ENCODE data around the gene RAD23B. TPM values are rescaled to one million over a fixed set of nuclear protein-coding genes. Genes with fewer than 3 reads are reported as not detected.

Gene RAD23B
- total and polyA plus RNA-seq, 4 experiments from 2014 or later: 8.1 to 54.2 (median 30.8) TPM

GRCh38 chr9:107351382-107352045 is 68.4 kb downstream of the RAD23B start:
- Mint-ChIP-seq H3K4me3 (no peak overlapping the region), H3K27ac (no peak overlapping the region), H3K27me3 (peaks cover 6 to 13% of the 10 kb centered on the region in 2 donors), H3K36me3 (no peaks in the 10 kb centered on the region), H3K9me3 (peaks cover 0 to 8% (median under 1%) of the 10 kb centered on the region in 8 donors), H3K4me1 (peaks cover 0 to 2% (median 0%) of the 10 kb centered on the region in 4 donors)
- no peaks in the 10 kb centered on the region for H3K36me3 ChIP-seq (ENCODE audit: insufficient read depth, low read length)
- no peak overlapping the region for H3K27ac ChIP-seq (ENCODE audit: low read depth, low read length)
- intact Hi-C loops (cut with micrococcal nuclease): no loop called here
- ChIA-PET CTCF (ENCODE audit: partially characterized antibody) (interaction anchor here (1.0 kb wide), 1 partner anchor 10 kb away, joined by 4 read pairs; no protein-coding TSS in a partner anchor), POLR2A (ENCODE audit: partially characterized antibody) (no interaction called here)
- no peaks in the 10 kb centered on the region for H3K9me3 ChIP-seq (ENCODE audit: control insufficient read depth in 1 of 2, low read length in 2 of 2)
- no peak overlapping the region for H3K4me3 ChIP-seq (ENCODE audit: low read length in 2 of 2)
- H3K4me1 ChIP-seq (ENCODE audit: insufficient read depth, low read length): no peaks in the 10 kb centered on the region
- H3K27me3 ChIP-seq (ENCODE audit: insufficient read depth, low read length): no peaks in the 10 kb centered on the region
- DNase-seq: no peak

GRCh38 chr9:107355394-107355793 is 72.3 kb downstream of the RAD23B start:
- ChIA-PET CTCF (ENCODE audit: partially characterized antibody) (interaction anchor here (1.0 to 3.3 kb wide), 2 partner anchors 14 to 115 kb away, joined by 4 to 20 read pairs; no protein-coding TSS in a partner anchor), POLR2A (ENCODE audit: partially characterized antibody) (no interaction called here)
- Histone ChIP-seq H3K9me3 (ENCODE audit: control insufficient read depth in 1 of 2, low read length in 2 of 2) (no peaks in the 10 kb centered on the region), H3K36me3 (ENCODE audit: insufficient read depth, low read length) (no peaks in the 10 kb centered on the region), H3K27ac (ENCODE audit: low read depth, low read length) (no peak overlapping the region), H3K4me1 (ENCODE audit: insufficient read depth, low read length) (no peaks in the 10 kb centered on the region), H3K4me3 (ENCODE audit: low read length in 2 of 2) (no peak overlapping the region), H3K27me3 (ENCODE audit: insufficient read depth, low read length) (no peaks in the 10 kb centered on the region)
- Mint-ChIP-seq H3K36me3 (no peaks in the 10 kb centered on the region), H3K9me3 (peaks cover 0 to 8% (median 2%) of the 10 kb centered on the region in 8 donors), H3K27me3 (peaks cover 6 to 14% of the 10 kb centered on the region in 2 donors), H3K4me3 (no peak overlapping the region), H3K27ac (no peak overlapping the region), H3K4me1 (no peaks in the 10 kb centered on the region)
- no peak for DNase-seq
- intact Hi-C loops (cut with micrococcal nuclease): no loop called here

- Mint-ChIP-seq H3K36me3 (no peaks in the 10 kb centered on the region), H3K4me1 (no peaks in the 10 kb centered on the region), H3K9me3 (peaks cover 0 to 5% (median 0%) of the 10 kb centered on the region in 8 donors), H3K27ac (no peak overlapping the region), H3K4me3 (no peak overlapping the region), H3K27me3 (peaks cover 0 to 9% of the 10 kb centered on the region in 2 donors)
- H3K4me1 ChIP-seq (ENCODE audit: insufficient read depth, low read length): no peaks in the 10 kb centered on the region
- H3K27me3 ChIP-seq (ENCODE audit: insufficient read depth, low read length): no peaks in the 10 kb centered on the region
- H3K4me3 ChIP-seq (ENCODE audit: low read length in 2 of 2): no peak overlapping the region
- ChIA-PET CTCF (ENCODE audit: partially characterized antibody) (interaction anchor here (3.1 kb wide), 1 partner anchor 18 kb away, joined by 13 read pairs; no protein-coding TSS in a partner anchor), POLR2A (ENCODE audit: partially characterized antibody) (no interaction called here)
- no peak overlapping the region for H3K27ac ChIP-seq (ENCODE audit: low read depth, low read length)
- intact Hi-C loops (cut with micrococcal nuclease): no loop called here
- H3K36me3 ChIP-seq (ENCODE audit: insufficient read depth, low read length): no peaks in the 10 kb centered on the region
- DNase-seq: no peak
- H3K9me3 ChIP-seq (ENCODE audit: control insufficient read depth in 1 of 2, low read length in 2 of 2): no peaks in the 10 kb centered on the region
Measured at GRCh38 chr9:107358986-107359385, 75.9 kb downstream of the RAD23B start.

- no peaks in the 10 kb centered on the region for H3K9me3 ChIP-seq (ENCODE audit: control insufficient read depth in 1 of 2, low read length in 2 of 2)
- Mint-ChIP-seq H3K9me3 (peaks cover 0 to 5% (median 0%) of the 10 kb centered on the region in 8 donors), H3K27me3 (peaks cover 0 to 8% of the 10 kb centered on the region in 2 donors), H3K36me3 (no peaks in the 10 kb centered on the region), H3K4me1 (no peaks in the 10 kb centered on the region), H3K4me3 (no peak overlapping the region), H3K27ac (no peak overlapping the region)
- ChIA-PET POLR2A (ENCODE audit: partially characterized antibody) (no interaction called here), CTCF (ENCODE audit: partially characterized antibody) (interaction anchor here (3.1 kb wide), 1 partner anchor 19 kb away, joined by 13 read pairs; no protein-coding TSS in a partner anchor)
- DNase-seq: no peak
- H3K4me1 ChIP-seq (ENCODE audit: insufficient read depth, low read length): no peaks in the 10 kb centered on the region
- no peaks in the 10 kb centered on the region for H3K36me3 ChIP-seq (ENCODE audit: insufficient read depth, low read length)
- no peak overlapping the region for H3K4me3 ChIP-seq (ENCODE audit: low read length in 2 of 2)
- intact Hi-C loops (cut with micrococcal nuclease): no loop called here
- no peaks in the 10 kb centered on the region for H3K27me3 ChIP-seq (ENCODE audit: insufficient read depth, low read length)
- H3K27ac ChIP-seq (ENCODE audit: low read depth, low read length): no peak overlapping the region
Measured at GRCh38 chr9:107360098-107360497, 77.0 kb downstream of the RAD23B start.

- CTCF ChIA-PET (ENCODE audit: partially characterized antibody): interaction anchor here (1.1 to 1.9 kb wide), 2 partner anchors 21 to 64 kb away, joined by 3 to 10 read pairs; no protein-coding TSS in a partner anchor
- no peak for DNase-seq
- H3K27me3 Mint-ChIP-seq: peaks cover 0 to 5% of the 10 kb centered on the region in 2 donors
- POLR2A ChIA-PET (ENCODE audit: partially characterized antibody): no interaction called here
- peaks cover 0 to 5% (median 0%) of the 10 kb centered on the region in 8 donors for H3K9me3 Mint-ChIP-seq
- no peaks in the 10 kb centered on the region for H3K36me3 Mint-ChIP-seq
- H3K27ac ChIP-seq (ENCODE audit: low read depth, low read length): no peak overlapping the region
- no peaks in the 10 kb centered on the region for H3K36me3 ChIP-seq (ENCODE audit: insufficient read depth, low read length)
- H3K27ac Mint-ChIP-seq: no peak overlapping the region
- H3K4me3 Mint-ChIP-seq: no peak overlapping the region
- no peaks in the 10 kb centered on the region for H3K9me3 ChIP-seq (ENCODE audit: control insufficient read depth in 1 of 2, low read length in 2 of 2)
- no peaks in the 10 kb centered on the region for H3K4me1 Mint-ChIP-seq
- H3K4me3 ChIP-seq (ENCODE audit: low read length in 2 of 2): no peak overlapping the region
- H3K4me1 ChIP-seq (ENCODE audit: insufficient read depth, low read length): no peaks in the 10 kb centered on the region
- intact Hi-C loops (cut with micrococcal nuclease): no loop called here
- no peaks in the 10 kb centered on the region for H3K27me3 ChIP-seq (ENCODE audit: insufficient read depth, low read length)
Measured at GRCh38 chr9:107361816-107362215, 78.7 kb downstream of the RAD23B start.

GRCh38 chr9:107363516-107364152 is 80.6 kb downstream of the RAD23B start:
- Histone ChIP-seq H3K27ac (ENCODE audit: low read depth, low read length) (no peak overlapping the region), H3K4me3 (ENCODE audit: low read length in 2 of 2) (no peak overlapping the region), H3K36me3 (ENCODE audit: insufficient read depth, low read length) (no peaks in the 10 kb centered on the region), H3K27me3 (ENCODE audit: insufficient read depth, low read length) (no peaks in the 10 kb centered on the region), H3K4me1 (ENCODE audit: insufficient read depth, low read length) (no peaks in the 10 kb centered on the region), H3K9me3 (ENCODE audit: control insufficient read depth in 1 of 2, low read length in 2 of 2) (no peaks in the 10 kb centered on the region)
- Mint-ChIP-seq H3K36me3 (no peaks in the 10 kb centered on the region), H3K27me3 (peaks cover 3 to 9% of the 10 kb centered on the region in 2 donors), H3K9me3 (peaks cover 0 to 2% (median 0%) of the 10 kb centered on the region in 8 donors), H3K27ac (no peak overlapping the region), H3K4me3 (no peak overlapping the region), H3K4me1 (no peaks in the 10 kb centered on the region)
- DNase-seq: no peak
- intact Hi-C loops (cut with micrococcal nuclease): no loop called here
- POLR2A ChIA-PET (ENCODE audit: partially characterized antibody): no interaction called here
- CTCF ChIA-PET (ENCODE audit: partially characterized antibody): interaction anchor here (1.9 kb wide), 1 partner anchor 23 kb away, joined by 10 read pairs; no protein-coding TSS in a partner anchor

- Mint-ChIP-seq H3K9me3 (no peaks in the 10 kb centered on the region), H3K27me3 (peaks cover 5 to 15% of the 10 kb centered on the region in 2 donors), H3K4me1 (no peaks in the 10 kb centered on the region), H3K36me3 (no peaks in the 10 kb centered on the region), H3K4me3 (no peak overlapping the region), H3K27ac (no peak overlapping the region)
- intact Hi-C loops (cut with micrococcal nuclease): no loop called here
- no peak for DNase-seq
- H3K4me1 ChIP-seq (ENCODE audit: insufficient read depth, low read length): no peaks in the 10 kb centered on the region
- no peaks in the 10 kb centered on the region for H3K9me3 ChIP-seq (ENCODE audit: control insufficient read depth in 1 of 2, low read length in 2 of 2)
- POLR2A ChIA-PET (ENCODE audit: partially characterized antibody): no interaction called here
- no peak overlapping the region for H3K4me3 ChIP-seq (ENCODE audit: low read length in 2 of 2)
- no peak overlapping the region for H3K27ac ChIP-seq (ENCODE audit: low read depth, low read length)
- H3K36me3 ChIP-seq (ENCODE audit: insufficient read depth, low read length): no peaks in the 10 kb centered on the region
- CTCF ChIA-PET (ENCODE audit: partially characterized antibody): no interaction called here
- no peaks in the 10 kb centered on the region for H3K27me3 ChIP-seq (ENCODE audit: insufficient read depth, low read length)
Measured at GRCh38 chr9:107367727-107368502, 84.8 kb downstream of the RAD23B start.

All from CD4-positive, alpha-beta memory T cell (primary cell).